GM12878 (cell line): ENCODE data around the gene LPAR3. TPM values are rescaled to one million over a fixed set of nuclear protein-coding genes. Genes with fewer than 3 reads are reported as not detected.

ENCODE experiments used
- ATAC-seq: fragments of 200-7000 bp; cut with Tn5 transposase; 3 replicates; pipeline ENCODE4 v1.9.1; 2020; ENCODE audit warnings: mild to moderate bottlenecking, moderate library complexity
- BruUV-seq: library from RNA; stranded (reverse); fragments of 400-500 nt; replicated peaks from 2 replicates; lab custom pipeline; 2021; lab: Mats Ljungman, UMichigan
- CTCF ChIA-PET: fragments of 300-600 bp; sonication (Branson Sonifier 250); formaldehyde crosslinking; extraction: SDS; loops from one replicate; lab custom pipeline; 2021; ENCODE audit warnings: inconsistent platforms; lab: Yijun Ruan, JAX
- POLR2A ChIA-PET: fragments of 350-600 bp; formaldehyde crosslinking; extraction: SDS; loops from one replicate; lab custom pipeline; 2021; ENCODE audit warnings: inconsistent platforms; lab: Charles Lee
- RAD21 ChIA-PET: fragments of 300-600 bp; sonication (Branson Sonifier 250); formaldehyde crosslinking; loops from one replicate; lab custom pipeline; 2023; ENCODE audit warnings: antibody characterized with exemption; ENCODE audit not compliant: unreplicated experiment; lab: Charles Lee
- SMC1A ChIA-PET: fragments of 300-600 bp; sonication (Branson Sonifier 250); formaldehyde crosslinking; loops from one replicate; lab custom pipeline; 2023; ENCODE audit not compliant: unreplicated experiment, uncharacterized antibody; lab: Charles Lee
- DNase-seq: peaks from one replicate; pipeline ENCODE4 v3.0.0-alpha.2; 2011; ENCODE audit warnings: low read depth, low spot score
- FAIRE-seq: peaks from 3 replicates; lab custom pipeline; 2011; peaks lifted over from hg19 to GRCh38; lab: Jason Lieb, UNC
- H2AFZ ChIP-seq: 2 replicates; pipeline ENCODE4 v1.6.0; 2011; ENCODE audit warnings: low read depth, low read length, control low read depth; ENCODE audit not compliant: control insufficient read depth
- H3K27ac ChIP-seq: 2 replicates; pipeline ENCODE4 v1.5.1; 2011; ENCODE audit warnings: control low read depth; ENCODE audit not compliant: control insufficient read depth, insufficient read depth
- H3K27me3 ChIP-seq, 2 experiments: replicated peaks in 1 of 2; 2 replicates each; pipeline versions ENCODE4 v1.6.0 to v1.6.1; 2011; ENCODE audit warnings: low read length in 1 of 2; ENCODE audit not compliant: control insufficient read depth in 2 of 2, insufficient read depth in 2 of 2
- H3K36me3 ChIP-seq, 2 experiments: 2 replicates each; pipeline ENCODE4 v1.5.1; 2011; ENCODE audit warnings: low read length in 1 of 2; ENCODE audit not compliant: control insufficient read depth in 2 of 2, insufficient read depth in 2 of 2
- H3K4me1 ChIP-seq: 2 replicates; pipeline ENCODE4 v1.6.1; 2011; ENCODE audit warnings: mild to moderate bottlenecking, low read length, moderate library complexity, mixed read lengths; ENCODE audit not compliant: control insufficient read depth, insufficient read depth
- H3K4me2 ChIP-seq: 2 replicates; pipeline ENCODE4 v1.6.0; 2011; ENCODE audit warnings: control low read depth; ENCODE audit not compliant: control insufficient read depth, insufficient read depth
- H3K4me3 ChIP-seq: fragments of 200-600 bp; sonication (generic); 2 replicates; pipeline ENCODE4 v1.5.1; 2016
- H3K79me2 ChIP-seq: 2 replicates; pipeline ENCODE4 v1.6.0; 2011; ENCODE audit warnings: low read length; ENCODE audit not compliant: control insufficient read depth, insufficient read depth
- H3K9ac ChIP-seq: 2 replicates; pipeline ENCODE4 v1.8.0; 2011; ENCODE audit warnings: low read length, control low read depth, mixed read lengths; ENCODE audit not compliant: control insufficient read depth, insufficient read depth
- H3K9me3 ChIP-seq: replicated peaks from 3 replicates; pipeline ENCODE4 v1.5.1; 2011; ENCODE audit warnings: mild to moderate bottlenecking, low read length; ENCODE audit not compliant: control insufficient read depth, insufficient read depth
- H4K20me1 ChIP-seq: 2 replicates; pipeline ENCODE4 v1.6.0; 2011; ENCODE audit not compliant: control insufficient read depth, insufficient read depth
- ASH2L ChIP-seq: fragments of 300-600, 200-600 bp; sonication (generic); IDR thresholded peaks from 2 replicates; pipeline ENCODE4 v1.6.1; 2017; ENCODE audit warnings: low read depth, mild to moderate bottlenecking, borderline replicate concordance
- BRCA1 ChIP-seq: IDR thresholded peaks from 2 replicates; pipeline ENCODE4 v1.6.1; 2011; ENCODE audit warnings: low read depth, low read length, improper control_type of control experiment
- CBX3 ChIP-seq: fragments of 200-600 bp; sonication (generic); IDR thresholded peaks from 2 replicates; pipeline ENCODE4 v1.6.1; 2016; ENCODE audit warnings: low read depth, borderline replicate concordance
- CHD1 ChIP-seq: IDR thresholded peaks from 2 replicates; pipeline ENCODE4 v1.6.1; 2012; ENCODE audit warnings: low read depth, low read length, improper control_type of control experiment
- IRF4 ChIP-seq: IDR thresholded peaks from 2 replicates; pipeline ENCODE4 v1.6.1; 2011; ENCODE audit warnings: low read depth, low read length
- POLR2AphosphoS5 ChIP-seq: IDR thresholded peaks from 2 replicates; pipeline ENCODE4 v1.6.1; 2011; ENCODE audit warnings: mild to moderate bottlenecking, low read length, inconsistent platforms
- SUPT20H ChIP-seq: IDR thresholded peaks from 2 replicates; pipeline ENCODE4 v1.6.1; 2011; ENCODE audit warnings: low read depth, mild to moderate bottlenecking, low read length, moderate library complexity, borderline replicate concordance; ENCODE audit not compliant: control insufficient read depth
- ZBED1 ChIP-seq: IDR thresholded peaks from 2 replicates; pipeline ENCODE4 v1.6.1; 2016; ENCODE audit warnings: borderline replicate concordance
- WGBS: methylation state at CpG from one replicate; pipeline ENCODE4 v1.1.6; 2016; ENCODE audit warnings: low lambda C conversion rate; ENCODE audit not compliant: insufficient replicate concordance, insufficient coverage; ENCODE audit errors: missing lambda C conversion rate; 5-methylcytosine and 5-hydroxymethylcytosine counted together
- in situ Hi-C: fragments of 300-500 bp; cut with MboI; formaldehyde crosslinking; loops from 9 replicates; pipeline ENCODE4 v1.14.3; 2018; ENCODE audit warnings: mixed read lengths
- intact Hi-C: fragments of 100-400 bp; cut with micrococcal nuclease; formaldehyde crosslinking; loops from one replicate; pipeline ENCODE4 v1.14.2; 2022; ENCODE audit not compliant: unreplicated experiment
- polyA plus RNA-seq, 11 experiments: library from polyadenylated mRNA; depleted of rRNA in 4 of 11; unstranded in 6 of 11; stranded (reverse) in 5 of 11; fragments of >200 nt; fragmentation: Nextera tagmentation in 4 of 11; fragmentation: Illumina TruSeq in 1 of 11; extraction: Ambion mirVana in 4 of 11; extraction: Trizol in 1 of 11; gene quantifications; 1 replicate in 1 of 11; 2 replicates in 10 of 11; pipeline versions ENCODE4 v1.2.1 to v1.2.3, GENCODE V29; 2011 to 2016; ENCODE audit warnings: inconsistent platforms in 2 of 11, missing spikeins in 2 of 11, low read depth in 1 of 11
- total RNA-seq, 4 experiments: library from RNA; depleted of rRNA in 3 of 4; stranded (reverse); fragments of >200 nt in 3 of 4; fragmentation: Illumina TruSeq in 1 of 4; extraction: Trizol in 1 of 4; gene quantifications; 2 replicates each; pipeline versions ENCODE4 v1.2.1 to v1.2.3, GENCODE V29; 2013 to 2021

LPAR3 gene
- total and polyA plus RNA-seq, 10 of the 15 experiments (the other 5 are each of a cell fraction or from before 2014, with no cell fraction given) = 0.03 to 0.31 (median 0.09) TPM; not detected in 3

- Histone ChIP-seq H3K27me3 (no peaks in the 10 kb centered on the region), H4K20me1 (no peaks in the 10 kb centered on the region), H3K4me3 (no peak overlapping the region), H3K4me2 (no peak overlapping the region), H3K36me3 (peaks cover 2 to 14% of the 10 kb centered on the region in 2 experiments), H3K4me1 (no peaks in the 10 kb centered on the region), H2AFZ (no peak overlapping the region), H3K9ac (no peak overlapping the region), H3K79me2 (no peaks in the 10 kb centered on the region), H3K27ac (no peak overlapping the region), H3K9me3 (no peaks in the 10 kb centered on the region)
- intact Hi-C loops (loop anchor here (2.0 kb wide), 1 partner anchor 146 kb away; no protein-coding TSS in a partner anchor), in situ Hi-C loops (no loop called here)
- no peak for DNase-seq
- no peak for ATAC-seq
- no peak for FAIRE-seq
- RAD21 ChIA-PET = no interaction called here
- POLR2A ChIA-PET = no interaction called here
- BruUV-seq = no TSS peak
- CTCF ChIA-PET = interaction anchor here (1.0 to 1.4 kb wide), 3 partner anchors 10 to 146 kb away, joined by 4 to 7 read pairs (median 4); no protein-coding TSS in a partner anchor
- SMC1A ChIA-PET = interaction anchor here (1.0 to 1.3 kb wide), 2 partner anchors 9 to 82 kb away, joined by 3 to 5 read pairs; no protein-coding TSS in a partner anchor
- WGBS = 73% methylated on average over 4 of the region's 4 CpGs
- no peak for TF ChIP-seq CHD1
These were observed 36.0 kb upstream of the LPAR3 start for GRCh38 chr1:84928979-84929378.

DNA sequence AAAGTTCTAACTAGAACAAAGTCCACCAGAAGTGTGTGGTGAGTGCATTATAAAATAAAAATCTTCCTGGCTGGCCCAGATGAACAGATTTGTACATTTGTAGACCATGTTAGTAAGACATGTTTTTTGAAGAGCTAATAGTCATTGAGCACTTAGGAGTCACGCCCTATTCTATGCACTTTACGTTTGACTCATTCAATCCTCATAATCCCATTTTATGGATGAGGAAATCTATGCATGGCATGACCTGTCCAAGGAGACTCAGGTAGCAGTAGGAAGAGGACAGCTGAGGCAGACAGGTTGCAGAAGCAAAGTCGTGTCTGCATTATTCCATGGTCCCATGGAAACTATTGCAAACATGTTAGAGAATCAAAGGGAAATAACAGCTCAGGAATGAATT lies 30.3 kb upstream of the LPAR3 start:
- in situ Hi-C loops = no loop called here
- 72% methylated on average over 3 of the region's 3 CpGs for WGBS

More for the DNA sequence above, 30.3 kb upstream of the LPAR3 start:
- SMC1A ChIA-PET = interaction anchor here (0.7 to 2.0 kb wide), 5 partner anchors 10 to 139 kb away, joined by 4 to 9 read pairs (median 4); no protein-coding TSS in a partner anchor
- CTCF ChIA-PET = interaction anchor here (0.7 to 4.3 kb wide), 6 partner anchors 12 to 331 kb away, joined by 3 to 30 read pairs (median 5); no protein-coding TSS in a partner anchor
- no TSS peak for BruUV-seq
- H3K9ac ChIP-seq = no peak overlapping the region
- intact Hi-C loops = no loop called here
- no peak overlapping the region for H3K4me2 ChIP-seq
- no peaks in the 10 kb centered on the region for H3K4me1 ChIP-seq
- H3K79me2 ChIP-seq = no peaks in the 10 kb centered on the region
- H3K27me3 ChIP-seq = no peaks in the 10 kb centered on the region
- ATAC-seq = 0 out of 3 replicates have a peak, but pooled peaks have one; percentile 6
- POLR2A ChIA-PET = no interaction called here
- no peaks in the 10 kb centered on the region for H4K20me1 ChIP-seq
- H3K4me3 ChIP-seq = no peak overlapping the region
- no peak for FAIRE-seq
- TF ChIP-seq SUPT20H (no peak), ZBED1 (0 out of 2 replicates have a peak, but pooled peaks have one; percentile 18), BRCA1 (no peak), IRF4 (no peak), ASH2L (no peak), POLR2AphosphoS5 (0 out of 2 replicates have a peak, but pooled peaks have one; percentile 31), CBX3 (no peak)
- TF ChIP-seq, all 136 proteins: peak for 2
- no peak for DNase-seq
- Histone ChIP-seq H3K27ac (no peak overlapping the region), H3K9me3 (no peaks in the 10 kb centered on the region), H2AFZ (no peak overlapping the region), H3K36me3 (peaks cover 0 to 12% of the 10 kb centered on the region in 2 experiments; a peak in 2 of 4 replicates)
- RAD21 ChIA-PET = interaction anchor here (1.0 to 1.1 kb wide), 2 partner anchors 21 to 331 kb away, joined by 3 to 5 read pairs; no protein-coding TSS in a partner anchor
